ENCODE measurements around the gene SPIRE1.
A peak's percentile ranks its signal among the peaks of the same experiment; 100 is the strongest.

The SPIRE1 gene

DNA sequence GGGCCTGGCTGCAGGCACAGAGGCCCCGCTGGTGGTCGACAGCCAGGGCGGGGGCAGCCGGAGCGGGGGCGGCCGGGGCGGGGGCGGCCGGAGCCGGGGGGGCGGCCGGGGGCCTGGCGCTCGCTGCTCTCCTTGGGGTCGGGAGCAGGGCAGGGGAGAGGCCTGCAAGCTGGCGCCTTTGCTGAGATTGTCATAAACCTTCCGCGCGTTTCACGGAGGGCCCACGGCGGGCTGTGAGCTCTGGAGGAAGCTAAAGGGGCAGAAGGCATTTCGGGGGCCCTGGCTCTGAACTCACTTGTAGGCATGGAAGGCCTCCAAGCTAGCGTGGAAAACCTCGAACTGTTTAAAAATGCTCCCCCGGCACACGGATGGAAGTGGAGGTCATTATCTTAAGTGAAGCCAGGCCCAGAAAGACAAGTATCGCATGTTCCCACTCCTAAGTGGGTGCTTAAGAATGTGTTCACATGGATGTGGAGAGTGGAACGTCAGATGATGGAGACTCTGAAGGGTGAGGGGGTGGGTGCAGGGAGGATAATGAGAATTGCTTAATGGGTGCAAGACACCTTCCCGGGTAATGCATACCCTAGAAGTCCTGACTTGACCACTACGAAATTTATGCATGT, 249.5 kb downstream of the SPIRE1 start:
- peak in 1 of 2 experiments; percentile 6 for DNase-seq

DNA sequence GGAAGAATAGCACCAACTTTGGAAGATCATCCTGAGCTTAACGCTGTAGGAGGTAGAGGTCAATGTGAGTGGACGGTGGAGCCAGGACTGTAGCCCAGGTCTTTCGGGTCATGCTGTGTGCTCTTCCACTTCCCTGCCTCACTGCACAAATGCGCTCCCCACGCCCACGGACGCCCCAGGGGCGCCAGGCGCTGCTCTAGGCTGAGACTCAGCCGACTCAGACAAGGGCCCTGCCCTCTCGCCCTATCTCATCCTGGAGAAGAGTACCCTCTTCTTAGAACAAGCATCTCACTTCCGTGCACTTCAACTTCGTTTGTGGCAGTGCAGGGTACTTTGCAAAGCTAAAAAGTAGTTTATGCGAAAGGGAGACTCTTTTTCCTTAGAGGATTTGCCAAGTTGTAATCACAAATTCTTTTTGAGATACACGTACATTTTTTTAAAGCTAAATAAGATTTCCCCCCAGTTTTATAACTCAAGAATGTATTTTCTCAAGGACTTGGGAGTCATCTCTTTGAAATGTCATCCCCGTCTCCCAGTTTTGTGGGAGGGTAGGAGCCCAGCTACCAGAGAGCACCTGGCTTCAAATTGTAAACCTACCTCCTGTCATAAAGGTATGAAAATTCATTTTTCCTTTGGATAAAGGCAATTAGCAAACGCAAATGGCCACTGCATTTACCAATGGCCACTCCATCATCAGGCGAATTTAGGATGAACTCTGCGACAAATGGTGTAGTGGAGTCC, 251.4 kb downstream of the SPIRE1 start:
- peak in 1 of 2 experiments; percentile 11 for DNase-seq

DNA sequence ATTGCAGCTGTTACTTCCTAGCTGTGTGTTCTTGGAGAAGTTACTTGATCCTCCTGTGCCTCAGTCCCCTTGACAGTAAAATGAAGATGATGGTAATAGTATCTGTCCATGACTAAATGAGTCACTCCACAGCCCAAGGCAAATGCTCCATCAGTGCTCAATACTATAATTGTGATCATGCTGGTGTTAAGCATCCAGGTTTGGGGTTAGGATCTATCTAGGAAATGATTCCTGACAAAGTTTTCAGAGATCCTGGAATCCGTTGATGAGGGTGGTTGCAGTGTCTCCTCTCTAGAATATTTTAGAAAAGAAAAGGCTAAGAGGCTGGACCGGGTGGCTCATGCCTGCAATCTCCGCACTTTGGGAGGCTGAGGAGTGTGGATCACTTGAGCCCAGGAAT, 252.8 kb downstream of the SPIRE1 start:
- DNase-seq = no peak

DNA sequence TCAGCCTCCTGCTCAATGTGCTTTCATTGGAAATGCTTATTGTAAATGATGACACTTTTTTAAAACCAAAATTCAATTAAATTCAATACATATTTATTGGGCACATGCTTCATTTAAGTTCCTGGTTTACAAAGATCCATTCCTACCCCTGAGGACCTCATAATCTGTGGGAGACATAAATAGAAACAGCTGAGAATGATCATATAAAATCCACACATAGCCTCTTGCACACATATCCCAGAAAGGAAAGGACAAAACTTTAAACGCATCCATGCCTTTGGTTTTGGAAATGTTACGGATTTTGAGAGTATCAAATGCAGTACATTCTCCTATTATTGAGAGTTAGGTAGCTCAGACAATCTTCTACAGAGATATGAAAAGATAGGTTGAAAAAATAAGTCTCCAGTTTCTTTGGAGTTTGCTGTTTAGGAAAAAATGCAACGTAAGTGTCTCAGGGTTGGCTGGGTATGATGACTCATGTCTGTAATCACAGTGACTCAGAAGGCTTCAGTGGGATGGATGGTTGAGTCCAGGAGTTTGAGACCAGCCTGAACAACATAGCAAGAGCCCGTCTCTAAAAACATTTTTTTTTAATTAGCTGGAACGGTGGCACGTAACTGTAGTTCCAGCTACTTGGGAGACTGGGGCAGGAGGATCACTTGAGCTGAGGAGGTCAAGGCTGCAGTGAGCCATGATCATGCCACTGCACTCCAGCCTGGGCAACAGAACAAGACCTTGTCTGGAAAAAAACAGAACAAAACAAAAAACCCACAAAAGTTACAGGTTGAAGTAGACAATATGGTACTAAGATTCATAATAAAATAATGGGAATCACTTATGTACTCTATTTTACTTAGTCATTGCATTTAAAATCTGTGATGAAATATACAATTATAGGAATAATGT, 254.1 kb downstream of the SPIRE1 start:
- no peak for DNase-seq

DNA sequence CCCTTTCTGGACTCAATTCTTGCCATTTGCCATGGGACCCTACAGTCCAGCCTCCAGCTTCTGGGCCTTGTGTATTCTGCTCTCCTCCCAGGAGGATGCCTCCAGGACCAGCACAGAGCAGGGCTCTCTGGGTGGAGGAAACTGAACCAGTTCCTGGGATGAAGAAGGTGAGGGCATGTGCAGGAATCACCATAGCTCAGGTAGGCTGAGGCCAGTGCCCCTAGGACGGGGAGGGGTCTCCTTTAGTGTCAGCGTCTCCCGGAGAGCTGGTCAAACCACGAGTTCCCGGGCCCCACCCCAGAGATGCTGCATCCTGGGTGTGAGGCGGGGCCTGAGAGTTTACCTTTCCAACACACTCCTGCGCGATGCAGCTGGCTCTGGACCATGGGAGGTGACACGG, 256.0 kb downstream of the SPIRE1 start:
- DNase-seq = no peak

DNA sequence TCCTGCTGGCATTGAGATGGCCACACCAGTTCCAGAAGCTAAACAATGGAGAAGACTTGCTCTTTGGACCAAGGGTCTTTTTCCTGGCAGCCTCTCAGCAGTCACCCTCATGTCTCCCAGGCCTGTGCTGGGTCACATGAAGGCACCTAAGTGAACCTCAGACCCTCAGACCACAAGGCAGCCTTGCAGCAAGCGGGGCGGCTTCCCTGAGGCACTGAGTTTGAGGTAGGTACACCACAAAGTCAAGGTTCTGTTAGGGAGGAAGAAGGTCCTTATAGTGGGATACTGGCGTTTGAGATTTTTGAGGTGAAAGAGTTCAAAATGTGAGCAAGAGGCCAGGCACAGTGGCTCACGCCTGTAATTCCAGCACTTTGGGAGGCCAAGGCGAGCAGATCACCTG, 258.7 kb downstream of the SPIRE1 start:
- no peak for DNase-seq

DNA sequence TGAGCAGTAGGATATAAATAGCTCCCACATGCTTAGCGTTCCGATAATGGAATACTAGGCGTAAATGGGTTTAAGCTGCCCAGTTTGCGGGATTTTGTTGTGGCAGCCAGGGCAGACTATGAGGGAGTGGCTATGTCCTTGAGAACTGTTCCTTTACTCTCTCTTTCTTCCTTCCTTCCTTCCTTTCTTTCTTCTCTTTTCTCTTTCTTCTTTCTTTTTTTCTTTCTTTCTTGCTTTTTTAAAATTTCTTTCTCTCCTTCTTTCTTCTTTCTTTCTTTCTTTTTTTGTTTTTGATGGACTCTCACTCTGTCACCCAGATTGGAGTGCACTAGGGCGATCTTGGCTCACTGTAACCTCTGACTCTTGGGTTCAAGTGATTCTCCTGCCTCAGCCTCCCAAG, 259.3 kb downstream of the SPIRE1 start:
- DNase-seq = no peak

DNA sequence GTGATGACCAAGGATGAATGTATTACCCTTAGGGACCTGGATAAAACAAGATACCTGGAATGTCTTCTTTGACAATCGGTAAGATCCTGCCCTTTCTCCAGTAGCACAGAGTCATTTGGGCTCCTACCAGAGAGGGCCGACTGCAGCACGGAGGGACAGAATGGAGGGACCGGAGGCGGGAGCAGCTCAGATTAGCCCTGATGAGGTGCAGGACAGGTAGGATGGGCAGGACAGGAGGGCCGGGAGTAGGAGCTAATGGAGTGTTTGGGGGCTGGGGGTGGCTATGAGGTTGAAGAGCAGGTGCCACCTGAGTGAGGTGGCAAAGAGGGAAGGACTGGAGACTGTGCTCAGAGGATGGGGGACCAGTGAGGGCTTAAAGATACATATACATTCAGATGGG, 260.1 kb downstream of the SPIRE1 start:
- no peak for DNase-seq

DNA sequence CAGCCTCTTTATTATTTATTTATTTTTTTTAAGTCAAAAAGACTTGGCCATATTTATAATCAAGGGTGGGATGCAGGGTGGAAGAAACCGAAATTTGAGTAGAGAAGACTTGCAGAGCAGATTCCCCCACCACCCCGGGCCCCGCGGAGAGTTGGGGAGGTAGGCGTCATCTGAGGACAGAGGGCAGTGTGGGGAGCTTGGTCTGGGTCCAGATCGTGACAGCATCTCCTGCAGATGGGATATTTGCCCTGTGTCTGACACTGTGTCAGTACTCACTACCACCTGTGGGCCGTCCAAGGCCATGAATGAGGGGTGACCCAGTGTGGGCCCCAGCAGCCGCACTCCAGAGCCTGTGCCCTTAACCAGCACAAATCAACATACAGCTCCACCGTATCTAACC, 260.7 kb downstream of the SPIRE1 start:
- DNase-seq = no peak
